ENCODE measurements around the gene EVL.

EVL gene

DNA sequence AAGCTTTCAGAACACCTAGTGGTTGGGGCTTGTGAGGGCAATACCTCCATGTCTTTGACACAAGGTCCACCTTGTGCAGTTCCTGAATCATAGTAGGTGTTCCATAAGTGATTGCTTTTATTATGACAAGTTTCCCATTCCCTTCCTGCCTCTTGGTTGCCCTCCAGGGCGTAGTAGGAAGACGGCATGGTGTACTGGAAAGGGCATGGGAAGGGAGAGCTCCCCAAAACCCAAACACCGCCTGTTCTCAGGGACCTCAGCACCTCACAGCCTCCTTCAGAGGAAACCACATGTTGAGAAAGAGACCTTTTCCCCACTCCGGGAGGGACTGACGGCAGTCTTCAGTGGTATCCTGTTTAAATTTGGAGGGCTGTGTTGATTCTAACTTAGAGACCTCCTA, 21.1 kb downstream of the EVL start:
- H3K27ac ChIP-seq (ENCODE audit: low read length): no peak overlapping the region
- no peak overlapping the region for H3K4me3 ChIP-seq (ENCODE audit: low read length in 2 of 2)
- H3K4me1 ChIP-seq (ENCODE audit: control insufficient read depth, insufficient read depth, low read length): no peaks in the 10 kb centered on the region
- no peaks in the 10 kb centered on the region for H3K9me3 ChIP-seq (ENCODE audit: control insufficient read depth in 2 of 2, low read length in 2 of 2)
- H3K9ac ChIP-seq (ENCODE audit: low read length in 2 of 2): no peak overlapping the region
- H3K27me3 ChIP-seq (ENCODE audit: control insufficient read depth in 1 of 2, insufficient read depth in 2 of 2, low read length in 2 of 2): no peaks in the 10 kb centered on the region
- H3K36me3 ChIP-seq (ENCODE audit: control insufficient read depth in 2 of 2, insufficient read depth in 2 of 2, low read length in 2 of 2): peaks cover 8 to 9% of the 10 kb centered on the region in 2 donors

DNA sequence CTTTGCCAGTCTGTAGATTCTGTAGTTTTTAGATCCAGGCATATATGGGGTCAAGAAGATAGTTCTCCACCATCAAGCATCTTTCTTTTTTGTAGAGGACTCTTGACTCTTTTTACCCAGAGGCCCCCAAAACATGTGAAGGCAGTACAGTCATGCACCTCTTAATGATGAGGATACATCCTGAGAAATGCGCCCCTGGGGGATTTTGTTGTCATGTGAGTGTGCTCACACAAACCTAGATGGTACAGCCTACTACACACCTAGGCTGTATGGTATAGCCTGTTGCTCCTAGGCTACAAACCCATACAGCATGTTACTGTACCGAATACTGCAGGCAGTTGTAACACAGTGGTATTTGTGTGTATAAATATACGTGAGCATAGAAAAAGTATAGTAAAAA, 23.0 kb downstream of the EVL start:
- Histone ChIP-seq H3K9me3 (ENCODE audit: control insufficient read depth in 2 of 2, low read length in 2 of 2) (no peaks in the 10 kb centered on the region), H3K9ac (ENCODE audit: low read length in 2 of 2) (no peak overlapping the region), H3K4me1 (ENCODE audit: control insufficient read depth, insufficient read depth, low read length) (no peaks in the 10 kb centered on the region), H3K27ac (ENCODE audit: low read length) (no peak overlapping the region), H3K27me3 (ENCODE audit: control insufficient read depth in 1 of 2, insufficient read depth in 2 of 2, low read length in 2 of 2) (no peaks in the 10 kb centered on the region), H3K4me3 (ENCODE audit: low read length in 2 of 2) (no peak overlapping the region), H3K36me3 (ENCODE audit: control insufficient read depth in 2 of 2, insufficient read depth in 2 of 2, low read length in 2 of 2) (peaks cover 8 to 9% of the 10 kb centered on the region in 2 donors)

DNA sequence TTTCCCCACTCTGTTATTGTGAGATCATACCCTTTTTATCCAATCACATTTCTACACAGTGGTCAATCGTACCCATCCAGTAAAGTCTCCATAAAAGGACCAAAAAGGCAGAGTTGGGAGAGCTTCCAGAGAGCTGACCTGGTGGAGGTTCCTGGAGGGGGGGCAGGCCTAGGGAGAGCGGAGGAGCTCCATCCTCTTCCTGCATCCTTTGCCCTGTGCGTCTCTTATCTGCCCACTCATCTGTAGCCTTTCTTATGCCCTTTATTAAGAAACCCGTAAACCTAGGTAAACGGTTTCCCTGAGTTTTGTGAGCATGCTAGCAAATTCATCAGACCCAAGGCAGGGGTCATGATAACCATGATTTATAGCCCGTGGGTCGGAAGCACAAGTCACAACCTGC, 26.2 kb downstream of the EVL start:
- no peak overlapping the region for H3K27ac ChIP-seq (ENCODE audit: low read length)
- H3K9ac ChIP-seq (ENCODE audit: low read length in 2 of 2): no peak overlapping the region
- H3K36me3 ChIP-seq (ENCODE audit: control insufficient read depth in 2 of 2, insufficient read depth in 2 of 2, low read length in 2 of 2): peaks cover 3 to 4% of the 10 kb centered on the region in 2 donors
- no peaks in the 10 kb centered on the region for H3K9me3 ChIP-seq (ENCODE audit: control insufficient read depth in 2 of 2, low read length in 2 of 2)
- H3K4me3 ChIP-seq (ENCODE audit: low read length in 2 of 2): no peak overlapping the region
- H3K4me1 ChIP-seq (ENCODE audit: control insufficient read depth, insufficient read depth, low read length): no peaks in the 10 kb centered on the region
- H3K27me3 ChIP-seq (ENCODE audit: control insufficient read depth in 1 of 2, insufficient read depth in 2 of 2, low read length in 2 of 2): no peaks in the 10 kb centered on the region

DNA sequence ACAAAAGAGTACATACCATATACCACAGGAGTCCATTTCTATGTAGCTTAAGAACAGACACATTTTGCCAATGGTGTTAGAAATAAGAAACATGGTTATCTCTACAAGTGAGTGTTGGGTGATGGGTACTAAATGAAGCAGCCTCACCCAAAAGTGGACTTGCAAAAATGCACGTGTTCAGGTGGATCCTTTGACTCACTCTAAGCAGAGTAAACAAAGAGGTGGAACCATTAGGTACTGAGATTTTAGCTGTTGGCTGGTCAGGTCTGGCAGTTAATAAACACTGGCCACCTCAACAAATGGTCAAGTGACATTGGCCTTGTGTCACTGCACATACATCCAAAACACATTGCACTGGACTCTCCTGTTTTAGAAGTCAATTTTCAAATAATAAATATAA, 27.6 kb downstream of the EVL start:
- Histone ChIP-seq H3K4me1 (ENCODE audit: control insufficient read depth, insufficient read depth, low read length) (no peaks in the 10 kb centered on the region), H3K4me3 (ENCODE audit: low read length in 2 of 2) (no peak overlapping the region), H3K27me3 (ENCODE audit: control insufficient read depth in 1 of 2, insufficient read depth in 2 of 2, low read length in 2 of 2) (no peaks in the 10 kb centered on the region), H3K9ac (ENCODE audit: low read length in 2 of 2) (no peak overlapping the region), H3K36me3 (ENCODE audit: control insufficient read depth in 2 of 2, insufficient read depth in 2 of 2, low read length in 2 of 2) (peaks cover 4 to 5% of the 10 kb centered on the region in 2 donors), H3K9me3 (ENCODE audit: control insufficient read depth in 2 of 2, low read length in 2 of 2) (no peaks in the 10 kb centered on the region), H3K27ac (ENCODE audit: low read length) (no peak overlapping the region)

DNA sequence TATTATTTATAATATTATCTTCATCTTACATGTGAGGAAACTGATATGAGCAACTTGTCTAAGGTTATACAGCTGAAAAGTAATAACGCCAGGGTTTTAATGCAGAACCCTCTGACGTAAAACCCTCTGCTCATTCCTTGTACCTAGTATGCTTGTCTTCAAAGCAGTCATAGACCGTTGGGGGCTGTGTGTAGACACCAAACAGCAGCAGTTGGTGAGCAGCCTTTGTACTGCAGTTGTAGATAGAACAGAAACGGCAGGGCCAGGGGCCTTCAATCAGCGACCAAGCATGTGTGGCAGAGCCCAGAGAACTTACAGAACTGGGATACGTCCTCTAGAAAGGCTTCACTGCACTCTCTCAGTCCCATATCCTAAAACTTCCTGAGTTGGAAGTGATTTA, 28.1 kb downstream of the EVL start:
- Histone ChIP-seq H3K4me3 (ENCODE audit: low read length in 2 of 2) (no peak overlapping the region), H3K4me1 (ENCODE audit: control insufficient read depth, insufficient read depth, low read length) (no peaks in the 10 kb centered on the region), H3K9me3 (ENCODE audit: control insufficient read depth in 2 of 2, low read length in 2 of 2) (no peaks in the 10 kb centered on the region), H3K9ac (ENCODE audit: low read length in 2 of 2) (no peak overlapping the region), H3K27ac (ENCODE audit: low read length) (no peak overlapping the region), H3K36me3 (ENCODE audit: control insufficient read depth in 2 of 2, insufficient read depth in 2 of 2, low read length in 2 of 2) (peaks cover 3 to 7% of the 10 kb centered on the region in 2 donors), H3K27me3 (ENCODE audit: control insufficient read depth in 1 of 2, insufficient read depth in 2 of 2, low read length in 2 of 2) (no peaks in the 10 kb centered on the region)

DNA sequence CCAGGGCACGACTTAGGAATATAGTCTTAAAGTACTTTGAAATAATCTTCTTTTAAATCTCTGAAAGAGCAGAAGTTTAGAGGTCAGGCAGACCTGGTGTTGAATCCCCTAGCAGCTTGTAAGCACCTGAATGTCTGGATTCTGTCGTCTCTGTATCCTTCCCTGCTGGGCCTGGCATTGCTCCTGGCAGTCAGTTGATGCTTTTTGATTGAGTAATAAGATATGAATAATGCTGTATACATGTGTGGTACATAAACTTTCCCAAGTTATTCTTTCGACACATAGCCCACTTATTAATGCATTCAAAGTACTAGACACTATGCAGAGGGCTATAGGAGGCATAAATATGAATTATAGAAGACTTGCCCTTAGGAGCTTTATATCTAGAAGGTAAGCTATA, 31.4 kb downstream of the EVL start:
- H3K36me3 ChIP-seq (ENCODE audit: control insufficient read depth in 2 of 2, insufficient read depth in 2 of 2, low read length in 2 of 2): peaks cover 0 to 8% of the 10 kb centered on the region in 2 donors
- H3K9ac ChIP-seq (ENCODE audit: low read length in 2 of 2): no peak overlapping the region
- H3K4me3 ChIP-seq (ENCODE audit: low read length in 2 of 2): no peak overlapping the region
- no peaks in the 10 kb centered on the region for H3K27me3 ChIP-seq (ENCODE audit: control insufficient read depth in 1 of 2, insufficient read depth in 2 of 2, low read length in 2 of 2)
- no peaks in the 10 kb centered on the region for H3K9me3 ChIP-seq (ENCODE audit: control insufficient read depth in 2 of 2, low read length in 2 of 2)
- H3K4me1 ChIP-seq (ENCODE audit: control insufficient read depth, insufficient read depth, low read length): peaks cover 2% of the 10 kb centered on the region
- no peak overlapping the region for H3K27ac ChIP-seq (ENCODE audit: low read length)

DNA sequence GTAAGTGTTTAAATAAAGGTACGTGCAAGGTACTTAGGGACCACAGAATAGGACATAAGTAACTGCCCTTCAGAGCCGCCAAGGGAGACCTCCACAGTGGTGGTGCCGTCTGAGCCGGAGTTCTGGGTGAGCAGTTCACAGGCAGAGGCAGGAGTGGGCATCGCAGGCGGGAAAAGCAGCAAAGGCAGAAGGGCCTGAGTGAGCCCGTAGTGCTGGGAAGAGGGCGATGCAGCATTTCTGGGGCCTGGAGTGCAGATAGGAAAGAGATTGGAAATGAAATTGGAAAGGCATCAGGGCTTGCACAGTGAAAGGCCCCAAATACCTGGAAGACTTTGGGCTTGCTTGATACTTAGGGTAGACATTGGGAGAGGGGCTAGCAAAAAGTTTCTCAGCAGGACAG, 32.9 kb downstream of the EVL start:
- no peak overlapping the region for H3K9ac ChIP-seq (ENCODE audit: low read length in 2 of 2)
- H3K27me3 ChIP-seq (ENCODE audit: control insufficient read depth in 1 of 2, insufficient read depth in 2 of 2, low read length in 2 of 2): no peaks in the 10 kb centered on the region
- H3K4me3 ChIP-seq (ENCODE audit: low read length in 2 of 2): no peak overlapping the region
- no peaks in the 10 kb centered on the region for H3K9me3 ChIP-seq (ENCODE audit: control insufficient read depth in 2 of 2, low read length in 2 of 2)
- H3K4me1 ChIP-seq (ENCODE audit: control insufficient read depth, insufficient read depth, low read length): peaks cover 2% of the 10 kb centered on the region
- H3K27ac ChIP-seq (ENCODE audit: low read length): no peak overlapping the region
- peaks cover 0 to 8% of the 10 kb centered on the region in 2 donors for H3K36me3 ChIP-seq (ENCODE audit: control insufficient read depth in 2 of 2, insufficient read depth in 2 of 2, low read length in 2 of 2)

DNA sequence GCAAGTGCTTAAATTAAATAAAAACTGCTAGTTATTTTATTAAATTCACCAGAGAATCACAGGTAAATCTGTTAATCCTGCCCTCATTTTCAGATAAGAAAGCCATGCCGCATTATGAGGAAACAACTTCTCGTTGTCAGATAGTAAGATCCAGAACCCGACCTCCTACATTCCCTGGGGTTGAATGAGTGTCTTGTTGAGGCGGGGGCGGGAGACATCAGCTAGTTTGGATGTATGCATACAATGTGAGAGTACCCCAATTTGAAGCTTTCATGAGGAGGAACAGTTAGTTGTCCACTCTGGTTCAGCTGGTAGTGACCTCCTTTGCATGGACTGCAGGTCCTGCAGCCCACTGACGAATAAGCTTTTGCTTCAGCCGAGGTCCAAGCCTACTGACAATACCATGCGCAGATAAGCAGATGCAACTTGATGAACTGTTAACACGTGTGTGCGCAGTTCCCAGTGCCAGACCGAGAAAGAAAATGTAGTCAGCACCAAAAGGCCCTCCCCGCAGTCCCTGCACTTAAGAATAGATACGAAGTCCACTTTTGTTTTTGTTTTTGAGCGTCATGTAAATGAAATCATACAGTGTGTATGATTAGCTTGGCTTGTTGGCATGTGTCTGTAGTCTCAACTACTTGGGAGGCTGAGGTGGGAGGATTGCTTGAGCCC, 34.9 kb downstream of the EVL start:
- peaks cover 15% of the 10 kb centered on the region for H3K4me1 ChIP-seq (ENCODE audit: control insufficient read depth, insufficient read depth, low read length)
- H3K27me3 ChIP-seq (ENCODE audit: control insufficient read depth in 1 of 2, insufficient read depth in 2 of 2, low read length in 2 of 2): no peaks in the 10 kb centered on the region
- H3K4me3 ChIP-seq (ENCODE audit: low read length in 2 of 2): no peak overlapping the region
- H3K9me3 ChIP-seq (ENCODE audit: control insufficient read depth in 2 of 2, low read length in 2 of 2): no peaks in the 10 kb centered on the region
- H3K9ac ChIP-seq (ENCODE audit: low read length in 2 of 2): no peak overlapping the region
- H3K27ac ChIP-seq (ENCODE audit: low read length): no peak overlapping the region
- H3K36me3 ChIP-seq (ENCODE audit: control insufficient read depth in 2 of 2, insufficient read depth in 2 of 2, low read length in 2 of 2): peaks cover 0 to 8% of the 10 kb centered on the region in 2 donors

DNA sequence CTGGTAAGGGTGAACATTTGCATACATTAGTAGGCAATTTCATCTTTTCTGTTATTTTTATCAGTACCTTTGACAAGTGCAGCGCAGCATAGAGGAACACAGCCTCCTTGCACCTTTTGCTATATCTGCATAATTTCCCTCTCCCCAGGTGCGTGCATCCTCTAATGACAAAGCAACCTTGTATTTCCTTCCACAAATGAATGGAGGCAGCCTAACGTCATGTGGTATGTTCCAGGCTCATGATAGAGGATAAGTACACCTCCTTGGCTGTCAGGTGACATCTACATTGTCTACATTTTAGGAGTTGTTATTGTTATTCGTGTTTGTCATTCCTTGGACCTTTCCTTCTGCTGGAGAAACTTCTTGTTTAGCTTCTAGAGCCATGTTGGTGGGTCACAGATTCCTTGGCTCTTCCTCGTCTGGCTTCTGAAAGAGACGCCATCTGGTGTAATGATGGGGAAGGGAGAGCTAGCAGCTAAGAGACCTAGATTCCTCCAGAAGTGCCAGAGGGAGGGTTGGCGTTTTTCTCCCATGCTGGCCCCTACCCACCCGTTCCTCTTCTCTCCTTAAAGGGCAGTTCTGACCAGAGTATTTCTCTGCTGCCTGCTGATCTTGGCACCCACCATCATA, 37.0 kb downstream of the EVL start:
- H3K27ac ChIP-seq (ENCODE audit: low read length): no peak overlapping the region

DNA sequence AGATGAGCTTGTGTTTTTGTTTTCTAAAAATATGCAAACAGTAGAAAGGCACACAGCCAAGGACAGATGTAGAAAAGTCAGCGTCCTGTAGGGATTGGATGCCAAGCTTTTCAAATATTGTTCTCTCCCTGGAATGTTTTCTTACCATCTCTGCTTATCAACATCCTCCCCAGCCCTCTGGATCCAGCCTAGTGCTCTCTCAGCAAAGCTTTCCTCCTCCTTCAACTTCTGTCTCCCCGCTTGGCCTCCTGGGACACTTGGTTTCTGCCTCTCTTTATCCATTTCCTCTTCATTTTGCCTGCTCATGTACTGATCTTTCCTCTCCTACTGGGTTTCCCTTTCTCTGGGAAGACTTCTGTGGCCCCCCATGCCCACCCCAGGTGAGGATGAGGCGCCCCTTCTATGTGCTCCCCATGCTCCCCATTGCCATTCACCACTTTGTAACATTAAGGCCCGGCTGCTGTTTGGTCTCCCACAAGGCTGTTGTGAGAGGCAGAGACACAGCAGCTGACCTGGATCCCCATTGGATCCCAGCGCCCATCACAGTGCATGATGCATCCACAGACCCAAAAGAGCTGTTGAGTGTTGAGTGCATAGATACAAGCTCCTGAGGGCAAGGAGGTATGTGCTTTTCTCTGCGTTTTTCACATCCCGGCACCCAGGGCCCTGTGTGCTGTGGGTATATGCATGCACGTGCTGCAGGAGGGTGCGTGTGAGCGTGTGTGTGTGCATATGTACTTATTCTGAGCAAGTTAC, 38.2 kb downstream of the EVL start:
- no peak overlapping the region for H3K9ac ChIP-seq (ENCODE audit: low read length in 2 of 2)
- H3K9me3 ChIP-seq (ENCODE audit: control insufficient read depth in 2 of 2, low read length in 2 of 2): no peaks in the 10 kb centered on the region
- no peak overlapping the region for H3K27ac ChIP-seq (ENCODE audit: low read length)
- no peaks in the 10 kb centered on the region for H3K27me3 ChIP-seq (ENCODE audit: control insufficient read depth in 1 of 2, insufficient read depth in 2 of 2, low read length in 2 of 2)
- H3K4me3 ChIP-seq (ENCODE audit: low read length in 2 of 2): no peak overlapping the region
- peaks cover 25% of the 10 kb centered on the region for H3K4me1 ChIP-seq (ENCODE audit: control insufficient read depth, insufficient read depth, low read length)
- peaks cover 0 to 2% of the 10 kb centered on the region in 2 donors for H3K36me3 ChIP-seq (ENCODE audit: control insufficient read depth in 2 of 2, insufficient read depth in 2 of 2, low read length in 2 of 2)

More for the DNA sequence above, 37.0 kb downstream of the EVL start:
- H3K4me1 ChIP-seq (ENCODE audit: control insufficient read depth, insufficient read depth, low read length): peaks cover 21% of the 10 kb centered on the region
- no peaks in the 10 kb centered on the region for H3K9me3 ChIP-seq (ENCODE audit: control insufficient read depth in 2 of 2, low read length in 2 of 2)
- H3K9ac ChIP-seq (ENCODE audit: low read length in 2 of 2): no peak overlapping the region
- no peaks in the 10 kb centered on the region for H3K27me3 ChIP-seq (ENCODE audit: control insufficient read depth in 1 of 2, insufficient read depth in 2 of 2, low read length in 2 of 2)
- H3K4me3 ChIP-seq (ENCODE audit: low read length in 2 of 2): no peak overlapping the region
- H3K36me3 ChIP-seq (ENCODE audit: control insufficient read depth in 2 of 2, insufficient read depth in 2 of 2, low read length in 2 of 2): peaks cover 0 to 8% of the 10 kb centered on the region in 2 donors

DNA sequence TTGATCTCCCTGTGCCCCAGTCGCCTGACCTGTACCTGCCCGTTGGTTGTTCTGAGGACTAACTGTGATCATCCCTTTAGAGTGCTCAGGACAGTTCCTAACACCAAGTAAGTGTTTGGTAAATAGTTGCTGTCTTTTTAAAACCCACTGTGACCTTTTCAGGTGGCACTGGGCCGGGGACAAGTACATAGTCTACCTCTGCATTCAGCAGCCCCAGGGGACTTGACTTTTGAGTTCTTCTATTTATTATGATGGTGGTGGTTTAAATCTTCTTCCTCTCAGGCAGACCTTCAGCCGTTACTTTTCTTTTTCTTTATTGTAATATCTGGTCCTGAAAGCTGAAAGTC, 38.8 kb downstream of the EVL start:
- peaks cover 30% of the 10 kb centered on the region for H3K4me1 ChIP-seq (ENCODE audit: control insufficient read depth, insufficient read depth, low read length)
- H3K9ac ChIP-seq (ENCODE audit: low read length in 2 of 2): no peak overlapping the region
- no peak overlapping the region for H3K27ac ChIP-seq (ENCODE audit: low read length)

More for the DNA sequence above, 38.8 kb downstream of the EVL start:
- H3K36me3 ChIP-seq (ENCODE audit: control insufficient read depth in 2 of 2, insufficient read depth in 2 of 2, low read length in 2 of 2): no peaks in the 10 kb centered on the region
- no peak overlapping the region for H3K4me3 ChIP-seq (ENCODE audit: low read length in 2 of 2)
- no peaks in the 10 kb centered on the region for H3K27me3 ChIP-seq (ENCODE audit: control insufficient read depth in 1 of 2, insufficient read depth in 2 of 2, low read length in 2 of 2)
- no peaks in the 10 kb centered on the region for H3K9me3 ChIP-seq (ENCODE audit: control insufficient read depth in 2 of 2, low read length in 2 of 2)

All from stomach smooth muscle (tissue), 2 donors.